Testis (tissue), 2 donors: ENCODE data around the gene FGF21.

Source experiments
- CTCF ChIP-seq, 3 experiments: fragments of 450-650 bp in 2 of 3; fragments of 200-600 bp in 1 of 3; sonication (generic) in 1 of 3; IDR thresholded peaks; one replicate each; pipeline ENCODE4 v1.5.1; 2016 to 2019; ENCODE audit warnings: antibody characterized with exemption in 3 of 3, mild to moderate bottlenecking in 2 of 3, moderate library complexity in 1 of 3
- POLR2A ChIP-seq: fragments of 450-650 bp; IDR thresholded peaks from one replicate; pipeline ENCODE4 v1.6.1; 2017; ENCODE audit warnings: antibody characterized with exemption, mild to moderate bottlenecking, moderate library complexity

GRCh38 chr19:48731452-48731851 lies 23.9 kb upstream of the FGF21 start:
- no peak for TF ChIP-seq CTCF (IDR thresholded peaks at IDR 0.05)
- TF ChIP-seq POLR2A = no peak
